Testis (tissue), 2 donors: ENCODE data around the gene CETN1.

Experiments used
- POLR2A ChIP-seq: fragments of 450-650 bp; IDR thresholded peaks from one replicate; pipeline ENCODE4 v1.6.1; 2017; ENCODE audit warnings: antibody characterized with exemption, mild to moderate bottlenecking, moderate library complexity
- TF ChIP-seq, protein P1 (sequence below), 3 experiments: fragments of 450-650 bp in 2 of 3; fragments of 200-600 bp in 1 of 3; sonication (generic) in 1 of 3; IDR thresholded peaks; one replicate each; pipeline ENCODE4 v1.5.1; 2016 to 2019; ENCODE audit warnings: antibody characterized with exemption in 3 of 3, mild to moderate bottlenecking in 2 of 3, moderate library complexity in 1 of 3

DNA sequence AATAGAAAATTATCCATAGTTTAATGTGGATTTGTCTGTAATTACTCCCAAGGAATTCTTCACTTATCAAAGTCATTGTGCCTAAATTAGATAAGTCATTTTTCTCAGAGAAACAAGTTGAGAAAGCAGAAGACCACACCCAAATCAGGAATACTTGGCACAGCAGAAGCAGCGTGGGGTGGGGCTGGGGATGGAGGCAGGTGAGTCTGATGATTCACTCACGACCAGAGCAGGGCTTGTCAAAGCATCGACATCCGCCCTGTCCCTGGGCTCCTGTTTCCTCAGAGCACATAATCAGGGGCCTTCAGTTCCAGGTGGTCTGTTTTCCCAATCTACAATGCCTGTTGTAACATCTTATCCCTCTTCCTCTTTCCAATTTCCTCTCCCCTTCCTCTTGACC, 48.2 kb upstream of the CETN1 start:
- TF ChIP-seq, protein P1, sequence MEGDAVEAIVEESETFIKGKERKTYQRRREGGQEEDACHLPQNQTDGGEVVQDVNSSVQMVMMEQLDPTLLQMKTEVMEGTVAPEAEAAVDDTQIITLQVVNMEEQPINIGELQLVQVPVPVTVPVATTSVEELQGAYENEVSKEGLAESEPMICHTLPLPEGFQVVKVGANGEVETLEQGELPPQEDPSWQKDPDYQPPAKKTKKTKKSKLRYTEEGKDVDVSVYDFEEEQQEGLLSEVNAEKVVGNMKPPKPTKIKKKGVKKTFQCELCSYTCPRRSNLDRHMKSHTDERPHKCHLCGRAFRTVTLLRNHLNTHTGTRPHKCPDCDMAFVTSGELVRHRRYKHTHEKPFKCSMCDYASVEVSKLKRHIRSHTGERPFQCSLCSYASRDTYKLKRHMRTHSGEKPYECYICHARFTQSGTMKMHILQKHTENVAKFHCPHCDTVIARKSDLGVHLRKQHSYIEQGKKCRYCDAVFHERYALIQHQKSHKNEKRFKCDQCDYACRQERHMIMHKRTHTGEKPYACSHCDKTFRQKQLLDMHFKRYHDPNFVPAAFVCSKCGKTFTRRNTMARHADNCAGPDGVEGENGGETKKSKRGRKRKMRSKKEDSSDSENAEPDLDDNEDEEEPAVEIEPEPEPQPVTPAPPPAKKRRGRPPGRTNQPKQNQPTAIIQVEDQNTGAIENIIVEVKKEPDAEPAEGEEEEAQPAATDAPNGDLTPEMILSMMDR (IDR thresholded peaks at IDR 0.05), result no peak
- TF ChIP-seq POLR2A, result no peak
